ENCODE results near the gene ADGRL3.

Gene ADGRL3

DNA sequence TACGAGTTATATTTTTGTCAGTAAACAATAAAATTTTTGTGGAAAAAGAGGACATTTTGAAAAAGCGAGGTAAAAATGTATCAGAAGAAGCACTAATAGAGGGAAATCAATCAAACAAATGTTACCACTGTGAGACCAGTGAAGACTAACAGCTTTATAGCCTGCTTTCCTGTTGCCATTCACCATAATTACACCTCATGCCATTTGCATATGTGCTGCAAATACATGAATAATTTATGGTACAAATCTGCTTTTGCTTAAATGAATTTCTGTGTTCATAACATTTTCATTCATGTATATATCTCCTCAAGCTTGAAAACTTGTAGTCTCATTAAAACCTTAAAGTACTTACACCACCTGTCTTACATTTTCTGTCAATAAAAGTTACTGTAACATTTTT lies 830.8 kb downstream of the ADGRL3 start:
- Histone ChIP-seq H3K36me3 (ENCODE audit: control insufficient read depth in 1 of 2, insufficient read depth in 2 of 2, low read length in 2 of 2) (no peaks in the 10 kb centered on the region), H3K9ac (ENCODE audit: low read length) (no peak overlapping the region), H2BK12ac (ENCODE audit: low read length) (no peak overlapping the region), H3K27ac (ENCODE audit: low read depth, low read length) (no peak overlapping the region), H4K12ac (ENCODE audit: low read depth, low read length) (no peak overlapping the region), H3K14ac (ENCODE audit: low read length) (no peak overlapping the region), H2AFZ (ENCODE audit: insufficient read depth, low read length, poor library complexity) (no peak overlapping the region), H3K23ac (ENCODE audit: low read length) (no peak overlapping the region), H3K18ac (ENCODE audit: low read length) (no peak overlapping the region), H3K79me2 (ENCODE audit: control insufficient read depth, insufficient read depth, low read length, poor library complexity) (no peaks in the 10 kb centered on the region), H2BK120ac (ENCODE audit: insufficient read depth, low read length, poor library complexity) (no peak overlapping the region), H3K9me3 (ENCODE audit: insufficient read depth, low read depth, low read length) (no peaks in the 10 kb centered on the region), H3K79me1 (ENCODE audit: low read length) (no peaks in the 10 kb centered on the region), H3K27me3 (ENCODE audit: insufficient read depth, low read length) (no peaks in the 10 kb centered on the region), H3K4me3 (ENCODE audit: low read depth, low read length) (no peak overlapping the region), H2AK5ac (ENCODE audit: low read length) (no peak overlapping the region), H3K4me2 (ENCODE audit: low read length) (no peak overlapping the region), H4K8ac (ENCODE audit: low read depth, low read length) (no peak overlapping the region), H4K91ac (ENCODE audit: low read depth, low read length) (no peak overlapping the region), H3K4me1 (ENCODE audit: control insufficient read depth in 1 of 2, insufficient read depth in 2 of 2, low read length in 2 of 2) (no peaks in the 10 kb centered on the region), H2BK5ac (ENCODE audit: low read depth, low read length, poor library complexity) (no peak overlapping the region), H3K4ac (ENCODE audit: low read depth, low read length) (no peak overlapping the region)
- WGBS (ENCODE audit: extremely low coverage, insufficient coverage, insufficient read length) = no CpG with 5 or more reads among the region's 2 CpGs
- no peak for DNase-seq

DNA sequence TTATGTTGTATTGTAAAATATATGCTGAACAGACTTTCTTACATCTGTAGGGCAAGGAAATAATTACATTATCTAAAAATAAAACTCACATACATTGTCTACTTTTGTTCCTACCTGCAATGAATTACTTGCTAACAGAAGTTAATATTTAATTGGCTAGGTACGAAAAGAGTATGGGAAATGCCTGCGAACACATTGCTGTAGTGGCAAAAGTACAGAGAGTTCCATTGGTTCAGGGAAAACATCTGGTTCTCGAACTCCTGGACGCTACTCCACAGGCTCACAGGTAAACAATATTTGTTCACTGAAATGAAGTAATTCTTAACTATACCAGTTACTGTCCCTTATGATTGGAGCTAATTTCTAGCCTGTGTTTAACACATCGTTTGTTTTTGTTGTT lies 837.4 kb downstream of the ADGRL3 start:
- Histone ChIP-seq H4K8ac (ENCODE audit: low read depth, low read length) (no peak overlapping the region), H3K23ac (ENCODE audit: low read length) (no peak overlapping the region), H3K4me3 (ENCODE audit: low read depth, low read length) (no peak overlapping the region), H3K79me1 (ENCODE audit: low read length) (no peaks in the 10 kb centered on the region), H2BK120ac (ENCODE audit: insufficient read depth, low read length, poor library complexity) (no peak overlapping the region), H2BK12ac (ENCODE audit: low read length) (no peak overlapping the region), H3K4me1 (ENCODE audit: control insufficient read depth in 1 of 2, insufficient read depth in 2 of 2, low read length in 2 of 2) (no peaks in the 10 kb centered on the region), H2AK5ac (ENCODE audit: low read length) (no peak overlapping the region), H3K4ac (ENCODE audit: low read depth, low read length) (no peak overlapping the region), H3K4me2 (ENCODE audit: low read length) (no peak overlapping the region), H3K27ac (ENCODE audit: low read depth, low read length) (no peak overlapping the region), H4K12ac (ENCODE audit: low read depth, low read length) (no peak overlapping the region), H3K27me3 (ENCODE audit: insufficient read depth, low read length) (no peaks in the 10 kb centered on the region), H2BK5ac (ENCODE audit: low read depth, low read length, poor library complexity) (no peak overlapping the region), H3K9ac (ENCODE audit: low read length) (no peak overlapping the region), H3K9me3 (ENCODE audit: insufficient read depth, low read depth, low read length) (no peaks in the 10 kb centered on the region), H3K36me3 (ENCODE audit: control insufficient read depth in 1 of 2, insufficient read depth in 2 of 2, low read length in 2 of 2) (no peaks in the 10 kb centered on the region), H3K79me2 (ENCODE audit: control insufficient read depth, insufficient read depth, low read length, poor library complexity) (no peaks in the 10 kb centered on the region), H2AFZ (ENCODE audit: insufficient read depth, low read length, poor library complexity) (no peak overlapping the region), H4K91ac (ENCODE audit: low read depth, low read length) (no peak overlapping the region), H3K14ac (ENCODE audit: low read length) (no peak overlapping the region), H3K18ac (ENCODE audit: low read length) (no peak overlapping the region)
- WGBS (ENCODE audit: extremely low coverage, insufficient coverage, insufficient read length) = no CpG with 5 or more reads among the region's 5 CpGs
- no peak for DNase-seq

- Histone ChIP-seq H3K9me3 (ENCODE audit: insufficient read depth, low read depth, low read length) (no peaks in the 10 kb centered on the region), H2AK5ac (ENCODE audit: low read length) (no peak overlapping the region), H3K4ac (ENCODE audit: low read depth, low read length) (no peak overlapping the region), H2BK5ac (ENCODE audit: low read depth, low read length, poor library complexity) (no peak overlapping the region), H2BK120ac (ENCODE audit: insufficient read depth, low read length, poor library complexity) (no peak overlapping the region), H3K9ac (ENCODE audit: low read length) (no peak overlapping the region), H3K79me2 (ENCODE audit: control insufficient read depth, insufficient read depth, low read length, poor library complexity) (no peaks in the 10 kb centered on the region), H2AFZ (ENCODE audit: insufficient read depth, low read length, poor library complexity) (no peak overlapping the region), H3K18ac (ENCODE audit: low read length) (no peak overlapping the region), H3K23ac (ENCODE audit: low read length) (no peak overlapping the region), H4K91ac (ENCODE audit: low read depth, low read length) (no peak overlapping the region), H3K27ac (ENCODE audit: low read depth, low read length) (no peak overlapping the region), H3K27me3 (ENCODE audit: insufficient read depth, low read length) (no peaks in the 10 kb centered on the region), H3K4me1 (ENCODE audit: control insufficient read depth in 1 of 2, insufficient read depth in 2 of 2, low read length in 2 of 2) (no peaks in the 10 kb centered on the region), H3K4me2 (ENCODE audit: low read length) (no peak overlapping the region), H3K14ac (ENCODE audit: low read length) (no peak overlapping the region), H3K79me1 (ENCODE audit: low read length) (no peaks in the 10 kb centered on the region), H4K12ac (ENCODE audit: low read depth, low read length) (no peak overlapping the region), H3K4me3 (ENCODE audit: low read depth, low read length) (no peak overlapping the region), H4K8ac (ENCODE audit: low read depth, low read length) (no peak overlapping the region), H2BK12ac (ENCODE audit: low read length) (no peak overlapping the region), H3K36me3 (ENCODE audit: control insufficient read depth in 1 of 2, insufficient read depth in 2 of 2, low read length in 2 of 2) (no peaks in the 10 kb centered on the region)
- DNase-seq = no peak
- WGBS (ENCODE audit: extremely low coverage, insufficient coverage, insufficient read length) = no CpG with 5 or more reads among the region's 3 CpGs
Measured at GRCh38 chr4:62051332-62051731, 851.2 kb downstream of the ADGRL3 start.

DNA sequence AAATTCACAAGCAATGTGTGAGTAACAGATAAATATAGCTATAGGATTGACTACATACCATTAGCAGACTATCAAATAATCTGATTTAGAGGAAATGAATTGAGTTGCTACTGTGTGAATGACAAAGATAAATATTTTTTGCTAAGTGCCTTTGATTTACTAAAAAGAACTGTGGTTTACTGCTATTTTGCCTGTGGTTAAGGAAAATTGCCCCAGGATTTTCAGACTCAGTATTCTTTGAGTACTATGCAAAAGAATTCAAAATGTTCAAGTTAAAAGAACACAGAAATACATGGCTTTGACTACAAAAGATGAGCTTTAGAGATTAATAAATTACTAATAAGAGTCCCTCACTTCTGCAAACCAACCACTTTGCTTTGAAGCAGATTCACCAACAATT lies 853.8 kb downstream of the ADGRL3 start:
- Histone ChIP-seq H3K18ac (ENCODE audit: low read length) (no peak overlapping the region), H4K12ac (ENCODE audit: low read depth, low read length) (no peak overlapping the region), H4K8ac (ENCODE audit: low read depth, low read length) (no peak overlapping the region), H3K9ac (ENCODE audit: low read length) (no peak overlapping the region), H3K79me2 (ENCODE audit: control insufficient read depth, insufficient read depth, low read length, poor library complexity) (no peaks in the 10 kb centered on the region), H4K91ac (ENCODE audit: low read depth, low read length) (no peak overlapping the region), H3K36me3 (ENCODE audit: control insufficient read depth in 1 of 2, insufficient read depth in 2 of 2, low read length in 2 of 2) (no peaks in the 10 kb centered on the region), H3K9me3 (ENCODE audit: insufficient read depth, low read depth, low read length) (no peaks in the 10 kb centered on the region), H3K27me3 (ENCODE audit: insufficient read depth, low read length) (no peaks in the 10 kb centered on the region), H2BK5ac (ENCODE audit: low read depth, low read length, poor library complexity) (no peak overlapping the region), H3K14ac (ENCODE audit: low read length) (no peak overlapping the region), H2BK12ac (ENCODE audit: low read length) (no peak overlapping the region), H3K23ac (ENCODE audit: low read length) (no peak overlapping the region), H3K4me2 (ENCODE audit: low read length) (no peak overlapping the region), H2AFZ (ENCODE audit: insufficient read depth, low read length, poor library complexity) (no peak overlapping the region), H2AK5ac (ENCODE audit: low read length) (no peak overlapping the region), H3K79me1 (ENCODE audit: low read length) (no peaks in the 10 kb centered on the region), H3K4me1 (ENCODE audit: control insufficient read depth in 1 of 2, insufficient read depth in 2 of 2, low read length in 2 of 2) (no peaks in the 10 kb centered on the region), H3K4me3 (ENCODE audit: low read depth, low read length) (no peak overlapping the region), H3K4ac (ENCODE audit: low read depth, low read length) (no peak overlapping the region), H3K27ac (ENCODE audit: low read depth, low read length) (no peak overlapping the region), H2BK120ac (ENCODE audit: insufficient read depth, low read length, poor library complexity) (no peak overlapping the region)
- DNase-seq = no peak

- Histone ChIP-seq H3K23ac (ENCODE audit: low read length) (no peak overlapping the region), H4K91ac (ENCODE audit: low read depth, low read length) (no peak overlapping the region), H2BK5ac (ENCODE audit: low read depth, low read length, poor library complexity) (no peak overlapping the region), H3K27ac (ENCODE audit: low read depth, low read length) (no peak overlapping the region), H4K8ac (ENCODE audit: low read depth, low read length) (no peak overlapping the region), H3K79me2 (ENCODE audit: control insufficient read depth, insufficient read depth, low read length, poor library complexity) (no peaks in the 10 kb centered on the region), H2BK12ac (ENCODE audit: low read length) (no peak overlapping the region), H2AK5ac (ENCODE audit: low read length) (no peak overlapping the region), H3K14ac (ENCODE audit: low read length) (no peak overlapping the region), H3K27me3 (ENCODE audit: insufficient read depth, low read length) (no peaks in the 10 kb centered on the region), H3K4me3 (ENCODE audit: low read depth, low read length) (no peak overlapping the region), H3K79me1 (ENCODE audit: low read length) (no peaks in the 10 kb centered on the region), H3K9ac (ENCODE audit: low read length) (no peak overlapping the region), H4K12ac (ENCODE audit: low read depth, low read length) (no peak overlapping the region), H3K4ac (ENCODE audit: low read depth, low read length) (no peak overlapping the region), H3K4me2 (ENCODE audit: low read length) (no peak overlapping the region), H2BK120ac (ENCODE audit: insufficient read depth, low read length, poor library complexity) (no peak overlapping the region), H2AFZ (ENCODE audit: insufficient read depth, low read length, poor library complexity) (no peak overlapping the region), H3K9me3 (ENCODE audit: insufficient read depth, low read depth, low read length) (no peaks in the 10 kb centered on the region), H3K4me1 (ENCODE audit: control insufficient read depth in 1 of 2, insufficient read depth in 2 of 2, low read length in 2 of 2) (no peaks in the 10 kb centered on the region), H3K36me3 (ENCODE audit: control insufficient read depth in 1 of 2, insufficient read depth in 2 of 2, low read length in 2 of 2) (no peaks in the 10 kb centered on the region), H3K18ac (ENCODE audit: low read length) (no peak overlapping the region)
- no CpG with 5 or more reads among the region's 1 CpG for WGBS (ENCODE audit: extremely low coverage, insufficient coverage, insufficient read length)
- no peak for DNase-seq
Measured at GRCh38 chr4:62057031-62057430, 856.9 kb downstream of the ADGRL3 start.

Measured in trophoblast cell (in vitro differentiated cells and primary cell).